Measurements from ENCODE around the gene CNTN6.

CNTN6 gene

DNA sequence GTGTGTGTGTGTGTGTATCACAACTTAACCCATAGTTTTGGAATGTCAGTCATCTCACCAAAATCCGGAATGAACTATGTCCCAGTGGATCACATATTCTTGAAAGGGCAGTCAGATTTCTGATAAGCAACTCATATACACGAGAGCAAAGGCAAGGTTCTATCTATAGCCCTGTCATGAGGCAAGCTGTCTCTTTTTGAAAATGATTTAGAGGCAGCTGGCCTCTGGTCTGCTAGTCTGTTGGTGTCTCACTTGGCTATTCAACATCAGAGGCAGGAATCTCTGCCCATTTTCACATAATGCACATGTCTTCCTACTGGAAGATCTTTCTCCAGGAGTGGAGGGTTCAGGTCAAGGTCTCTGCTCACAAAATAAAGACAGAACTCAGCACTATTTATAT, 79.8 kb downstream of the CNTN6 start:
- DNase-seq (ENCODE audit: low spot score) = no peak

DNA sequence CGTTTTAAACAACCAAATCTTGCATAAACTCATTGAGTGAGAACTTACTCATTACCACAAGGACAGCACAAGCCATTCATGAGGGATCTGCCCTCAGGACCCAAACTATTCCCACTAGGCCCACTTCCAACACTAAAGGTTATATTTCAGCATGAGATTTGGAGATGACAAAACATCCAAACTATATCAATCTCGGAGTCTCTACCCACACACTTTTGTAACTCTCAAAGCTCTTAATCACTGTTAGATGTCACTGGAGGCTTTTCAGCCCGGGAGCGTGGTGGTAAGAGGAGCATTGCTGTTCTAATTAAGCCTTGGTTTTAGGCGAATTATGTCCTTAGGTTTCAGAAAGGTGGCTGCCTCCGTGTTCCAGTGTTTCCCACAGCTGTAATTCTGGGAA, 86.3 kb downstream of the CNTN6 start:
- DNase-seq (ENCODE audit: low spot score) = no peak

DNA sequence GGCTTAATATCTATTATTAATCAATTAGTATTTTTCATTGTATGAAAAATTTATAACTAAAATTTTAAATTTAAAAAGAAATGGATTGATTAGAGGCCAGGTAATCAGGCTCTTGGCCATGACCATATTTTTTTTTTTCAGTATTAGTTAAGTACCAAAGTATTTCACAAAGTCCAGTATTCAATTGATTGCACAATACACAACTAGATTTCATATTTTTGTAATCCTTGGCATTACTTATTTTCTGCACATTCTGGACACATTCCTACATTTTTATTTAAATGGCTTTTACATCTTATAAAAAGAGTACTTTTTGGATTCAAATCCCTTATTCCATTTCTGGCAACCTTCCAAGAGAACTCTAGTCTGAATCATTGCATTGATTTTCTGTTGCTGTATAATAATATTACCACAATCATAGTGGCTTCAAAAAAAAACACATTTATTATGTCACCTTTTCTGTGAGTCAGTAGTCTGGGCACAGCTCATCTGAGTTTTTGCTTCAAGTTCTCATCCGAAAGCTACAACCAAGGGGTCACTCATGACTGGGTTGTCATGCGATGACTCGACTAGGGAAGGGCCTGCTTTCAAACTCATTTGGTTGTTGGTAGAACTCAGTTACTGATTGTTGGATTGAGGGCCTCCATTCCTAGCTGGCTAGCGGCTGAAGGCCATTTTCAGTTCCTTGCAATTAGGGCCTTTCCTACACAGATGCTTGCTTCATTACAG, 90.7 kb downstream of the CNTN6 start:
- no peak for DNase-seq (ENCODE audit: low spot score)

DNA sequence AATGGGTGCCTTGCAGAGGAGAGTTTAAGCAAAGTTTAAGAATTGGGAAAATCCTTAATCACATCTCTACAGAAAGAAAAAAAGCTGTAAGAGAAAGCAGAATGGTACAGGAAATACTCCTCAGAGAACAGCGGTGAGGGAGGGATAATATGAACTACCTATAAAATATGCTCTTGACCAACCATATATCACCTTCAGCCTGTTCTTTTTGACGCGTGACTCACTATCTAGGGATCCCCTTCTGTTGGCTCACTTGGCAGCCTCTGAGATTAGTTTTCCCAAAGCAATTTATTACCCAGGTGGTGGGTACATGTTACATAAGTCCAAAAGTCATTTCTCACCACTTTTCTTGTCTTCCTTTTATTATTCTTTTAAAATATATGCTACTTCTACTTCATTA, 97.7 kb downstream of the CNTN6 start:
- no peak for DNase-seq (ENCODE audit: low spot score)

DNA sequence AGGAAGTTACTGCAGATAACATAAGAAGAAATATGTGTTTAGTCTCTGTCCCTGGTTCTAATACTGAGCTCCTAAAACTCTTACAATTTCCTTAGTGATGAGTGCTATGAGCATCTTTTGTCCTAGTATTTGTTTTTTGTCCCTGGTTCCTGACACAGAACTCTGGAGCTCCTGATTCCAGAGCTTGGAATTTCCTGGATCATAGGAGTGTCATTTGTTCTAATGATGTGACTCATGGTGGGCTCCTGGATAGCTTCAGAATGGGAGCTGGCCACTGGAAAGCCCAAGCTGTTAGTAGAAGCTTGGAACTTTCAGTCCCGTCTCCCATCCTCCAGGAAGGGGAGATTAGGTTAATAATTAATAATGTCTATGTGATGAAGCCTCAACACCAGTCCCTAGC, 98.2 kb downstream of the CNTN6 start:
- no peak for DNase-seq (ENCODE audit: low spot score)

DNA sequence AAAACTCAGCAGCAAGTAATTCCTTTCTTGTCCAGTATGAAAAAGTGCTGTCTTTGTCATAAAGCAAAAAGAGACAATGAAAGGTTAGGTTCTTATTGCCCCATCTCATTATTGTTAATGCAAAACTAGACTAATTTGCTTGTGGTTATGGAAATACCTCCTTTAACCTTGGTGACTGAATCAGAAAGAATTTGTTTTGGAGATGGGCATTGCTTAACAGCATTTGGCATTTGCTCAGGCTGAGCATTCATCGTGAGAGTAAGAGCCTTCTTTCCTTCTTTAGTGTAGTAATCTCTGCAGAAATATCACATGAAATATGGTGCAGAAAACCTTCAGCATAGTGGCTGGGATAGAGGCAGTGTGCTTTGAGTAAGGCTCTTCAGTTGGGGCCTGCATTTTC, 103.1 kb downstream of the CNTN6 start:
- no peak for DNase-seq (ENCODE audit: low spot score)

DNA sequence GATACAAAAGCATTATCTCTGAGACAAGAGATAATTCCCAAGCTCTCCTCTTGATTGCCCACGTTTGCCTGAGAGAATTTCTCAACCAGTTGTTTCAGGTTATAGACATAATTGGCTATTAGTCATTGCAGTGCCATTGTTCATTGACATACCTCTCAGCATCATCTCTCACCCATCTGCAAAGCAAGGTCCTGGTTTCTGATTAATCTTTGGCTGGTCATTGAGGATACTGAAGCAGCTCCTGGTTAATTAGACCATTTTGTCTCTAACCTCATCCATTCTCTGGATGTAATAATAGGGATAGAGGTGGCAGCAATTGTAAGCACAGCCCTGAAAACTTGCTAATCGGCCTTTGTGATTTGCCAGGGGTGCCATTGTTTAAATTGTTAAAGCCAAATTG, 104.2 kb downstream of the CNTN6 start:
- DNase-seq (ENCODE audit: low spot score) = no peak

DNA sequence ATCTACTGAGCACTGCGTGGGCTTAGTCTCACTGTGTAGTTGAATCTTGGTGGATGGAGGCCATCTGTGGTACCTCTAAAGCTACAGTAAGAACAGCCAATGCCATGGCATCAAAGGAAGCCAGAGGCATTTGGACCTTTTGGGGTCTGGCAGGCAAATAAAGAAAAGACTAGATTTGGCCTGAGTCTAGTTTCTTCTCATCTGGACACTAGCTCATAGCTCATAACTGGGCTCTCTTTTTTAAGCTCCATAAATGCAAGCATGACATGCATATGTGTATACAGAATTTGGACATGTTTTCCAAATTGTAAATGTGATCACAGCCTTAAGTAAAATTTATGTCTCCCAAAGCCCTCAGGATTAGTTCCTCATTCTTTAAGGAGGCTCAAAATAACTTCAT, 107.5 kb downstream of the CNTN6 start:
- DNase-seq (ENCODE audit: low spot score) = no peak

DNA sequence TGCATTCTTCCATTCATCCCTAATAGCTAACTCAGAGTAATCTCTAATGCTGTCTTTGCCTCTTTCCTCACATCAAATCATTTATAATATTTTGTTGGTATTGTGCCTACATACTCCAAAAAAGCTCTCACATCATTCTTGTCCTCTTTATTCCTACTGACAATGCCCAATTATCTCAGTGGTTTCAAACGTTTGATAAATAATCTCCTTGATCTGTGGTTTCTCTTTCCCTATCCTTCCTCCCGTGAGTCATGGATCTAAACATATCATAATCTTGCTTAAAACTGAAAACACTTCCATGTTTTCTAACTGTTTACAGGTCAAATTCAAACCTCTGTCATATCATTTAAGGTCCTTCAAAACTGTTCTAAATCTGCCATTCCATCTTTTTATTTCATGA, 115.1 kb downstream of the CNTN6 start:
- no peak for DNase-seq (ENCODE audit: low spot score)

DNA sequence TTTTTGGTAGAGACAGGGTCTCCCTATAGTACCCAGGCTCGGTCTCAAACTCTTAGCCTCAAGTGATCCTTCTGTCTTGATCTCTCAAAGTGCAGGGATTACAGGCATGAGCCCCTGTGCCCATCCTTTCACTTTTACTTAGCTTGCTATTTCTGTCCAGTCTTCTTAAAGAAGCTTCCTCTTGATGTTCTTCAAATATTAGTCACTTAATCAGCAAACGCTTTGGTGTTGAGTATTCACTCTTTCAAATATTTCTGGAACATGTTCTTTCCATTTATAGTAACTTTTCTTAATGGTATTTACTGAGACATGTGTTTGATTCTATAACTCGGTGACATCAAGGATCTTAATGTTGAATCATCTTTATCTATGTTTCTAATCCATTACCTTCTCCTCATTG, 122.1 kb downstream of the CNTN6 start:
- DNase-seq (ENCODE audit: low spot score) = no peak

DNA sequence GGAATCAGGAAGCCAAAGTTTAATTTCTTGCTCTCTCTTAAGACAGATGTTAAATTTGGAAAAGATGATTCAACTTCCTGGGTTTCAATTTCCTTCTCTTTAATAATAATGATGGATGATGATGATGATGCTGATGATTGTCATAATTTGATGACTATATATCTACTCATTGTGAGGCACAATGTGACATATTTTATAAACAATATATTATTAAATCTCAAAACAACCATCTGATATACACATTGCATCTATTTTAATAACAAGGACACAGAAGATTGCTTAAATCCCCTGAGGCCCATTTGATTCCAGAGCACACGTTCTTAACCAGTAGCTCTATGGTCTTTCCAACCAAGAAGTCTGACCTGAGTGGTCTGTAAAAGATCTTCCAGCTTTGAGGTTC, 124.0 kb downstream of the CNTN6 start:
- DNase-seq (ENCODE audit: low spot score) = no peak

DNA sequence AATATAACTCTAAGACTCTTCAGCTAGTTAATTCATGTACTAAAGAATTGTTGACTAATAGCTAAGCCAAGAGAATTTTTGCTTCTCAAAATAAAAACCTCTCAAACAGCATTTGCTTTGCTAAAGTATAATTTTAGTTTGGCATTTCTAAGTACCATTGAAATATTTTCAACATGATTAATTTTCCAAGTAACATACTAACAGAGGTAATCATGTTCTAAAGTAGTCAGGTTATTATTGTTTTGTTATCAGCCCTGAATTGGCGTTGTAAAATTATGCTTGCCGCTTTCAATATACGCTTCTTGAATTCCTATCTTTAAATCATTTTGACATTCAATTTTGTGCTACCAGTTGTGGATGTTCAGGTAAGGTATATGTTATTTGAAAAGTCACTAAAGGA, 134.3 kb downstream of the CNTN6 start:
- DNase-seq (ENCODE audit: low spot score) = no peak

DNA sequence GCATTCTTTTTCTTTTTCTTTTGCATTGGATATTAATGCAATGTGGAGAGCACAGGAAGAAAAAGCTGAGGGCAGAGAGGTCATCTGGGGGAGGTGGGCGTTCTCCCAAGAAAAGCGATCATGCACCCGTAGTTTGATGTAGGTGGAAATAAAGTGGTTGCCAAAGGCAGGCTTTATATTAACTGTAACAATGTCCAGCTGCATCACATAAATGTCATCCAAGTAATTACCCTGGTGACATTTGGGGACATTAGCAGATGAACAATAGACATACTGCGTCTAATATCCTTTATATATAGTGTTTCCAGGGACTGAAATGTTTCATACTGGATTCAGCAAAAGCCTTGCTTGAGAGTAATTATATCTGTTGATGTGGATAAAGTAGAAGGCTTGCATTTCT, 135.5 kb downstream of the CNTN6 start:
- DNase-seq (ENCODE audit: low spot score) = no peak

DNA sequence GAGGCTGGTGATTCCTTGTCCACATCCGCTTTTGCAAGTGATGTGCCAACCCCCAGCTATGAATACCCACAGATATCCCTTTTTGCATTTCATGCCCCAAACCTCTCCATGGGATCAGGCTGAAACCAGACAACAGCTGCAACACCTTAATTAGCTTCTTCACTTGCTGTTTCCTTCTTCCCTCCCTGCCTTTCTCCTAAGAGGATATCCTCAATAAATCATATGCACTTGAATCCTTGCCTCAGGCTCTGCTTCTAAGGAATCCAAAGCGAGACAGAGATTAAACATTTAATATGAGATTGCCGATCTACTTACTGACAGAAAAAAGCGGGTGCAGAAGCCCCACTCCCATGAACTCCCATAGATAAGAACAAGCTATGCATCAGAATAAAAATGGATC, 138.1 kb downstream of the CNTN6 start:
- DNase-seq (ENCODE audit: low spot score) = no peak

DNA sequence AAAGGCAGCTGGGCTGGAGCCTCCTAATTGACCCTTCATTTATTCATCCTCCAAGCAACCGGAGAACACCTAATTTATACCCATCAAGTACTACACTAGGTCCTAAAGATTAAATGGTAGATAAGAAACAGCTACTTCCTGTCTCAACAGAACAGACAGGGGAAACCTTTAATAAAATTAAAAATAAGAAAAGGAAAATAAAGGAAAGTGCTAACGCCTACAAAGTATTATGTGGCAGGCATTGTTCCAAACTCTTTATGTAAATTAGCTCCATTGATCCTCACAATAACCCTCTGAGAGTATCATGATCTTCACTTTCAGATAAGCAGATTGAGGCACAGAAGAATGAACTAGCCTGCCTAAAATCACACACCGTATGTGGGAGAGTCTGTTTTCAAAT, 139.5 kb downstream of the CNTN6 start:
- no peak for DNase-seq (ENCODE audit: low spot score)

DNA sequence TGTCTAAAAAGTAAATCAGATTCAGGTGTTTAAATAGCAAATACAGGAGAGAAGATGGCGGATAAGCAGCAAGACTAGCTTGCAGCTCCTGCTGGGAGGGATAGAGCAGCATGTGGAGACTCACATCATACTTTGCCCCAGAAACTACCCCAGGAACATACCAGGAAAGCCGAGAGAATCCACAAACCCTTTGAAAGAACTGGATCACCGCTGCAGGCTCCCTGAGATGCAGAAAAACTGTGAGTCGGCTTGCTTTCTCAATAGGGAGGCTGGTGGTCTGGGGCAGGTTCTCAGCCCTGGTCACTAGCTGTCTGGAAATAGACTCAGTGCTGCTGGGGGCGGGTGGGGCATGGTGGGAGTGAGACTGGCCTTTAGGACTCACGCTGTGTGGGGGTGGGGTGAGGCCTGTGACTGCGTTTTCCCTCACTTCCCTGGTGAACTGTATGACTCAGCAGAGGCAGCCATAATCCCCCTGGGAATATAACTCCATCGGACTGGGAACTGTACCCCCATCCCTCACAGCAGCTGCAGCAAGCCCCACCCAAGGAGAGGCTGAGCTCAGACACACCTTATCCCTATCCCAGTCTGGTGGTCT, 142.8 kb downstream of the CNTN6 start:
- no peak for DNase-seq (ENCODE audit: low spot score)

DNA sequence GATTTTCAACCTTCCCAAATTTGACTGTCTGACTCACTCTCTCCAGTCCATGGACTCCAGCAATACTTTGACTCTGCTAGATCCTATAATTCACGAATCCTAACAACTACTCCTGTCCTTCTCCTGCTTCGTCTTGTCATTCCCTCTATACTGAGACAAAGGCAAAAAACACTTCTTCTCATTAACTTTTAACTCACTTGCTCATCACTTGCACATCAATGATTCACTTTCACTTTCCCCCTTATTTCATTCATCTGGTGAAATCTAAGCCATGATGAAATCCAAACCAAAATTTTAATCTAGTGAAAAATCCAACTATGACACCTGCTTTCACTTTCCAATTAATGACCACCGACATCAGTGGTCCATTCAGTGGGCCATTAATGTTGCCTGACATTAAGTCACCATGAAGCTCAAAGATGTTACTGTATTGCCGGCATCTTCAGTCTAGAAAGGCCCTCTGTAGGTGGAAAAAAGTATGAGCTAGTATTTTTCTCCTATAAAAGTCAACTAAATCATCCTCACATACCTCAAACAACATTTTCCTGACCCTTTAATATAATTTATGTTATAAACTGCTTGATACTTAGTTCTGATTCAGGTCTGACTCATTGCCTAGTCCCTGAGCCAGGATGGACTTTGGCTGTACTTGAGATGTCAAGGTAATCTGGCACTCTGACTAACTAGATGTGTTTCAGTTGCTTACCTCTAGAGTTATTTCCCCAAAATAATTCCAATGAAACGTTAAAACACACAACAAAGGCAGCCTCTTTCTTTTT, 158.6 kb downstream of the CNTN6 start:
- no peak for DNase-seq (ENCODE audit: low spot score)

DNA sequence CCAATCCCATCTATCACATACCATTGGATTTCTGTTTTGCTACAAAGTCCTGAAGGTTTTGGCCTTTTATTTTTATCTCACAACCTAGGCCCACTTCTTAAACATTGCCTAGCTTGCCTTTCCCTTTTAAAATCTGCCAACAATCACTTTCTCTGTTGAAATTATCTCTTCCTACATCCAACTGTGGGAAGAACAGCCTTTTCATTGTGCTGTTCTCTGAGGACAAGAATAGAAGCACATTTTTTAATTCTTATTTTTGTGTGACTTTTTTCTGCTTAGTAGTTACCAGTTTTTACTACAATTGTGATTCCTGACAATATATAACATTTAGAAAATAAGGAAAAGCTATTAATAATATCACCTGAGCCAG, 159.2 kb downstream of the CNTN6 start:
- DNase-seq (ENCODE audit: low spot score) = no peak

DNA sequence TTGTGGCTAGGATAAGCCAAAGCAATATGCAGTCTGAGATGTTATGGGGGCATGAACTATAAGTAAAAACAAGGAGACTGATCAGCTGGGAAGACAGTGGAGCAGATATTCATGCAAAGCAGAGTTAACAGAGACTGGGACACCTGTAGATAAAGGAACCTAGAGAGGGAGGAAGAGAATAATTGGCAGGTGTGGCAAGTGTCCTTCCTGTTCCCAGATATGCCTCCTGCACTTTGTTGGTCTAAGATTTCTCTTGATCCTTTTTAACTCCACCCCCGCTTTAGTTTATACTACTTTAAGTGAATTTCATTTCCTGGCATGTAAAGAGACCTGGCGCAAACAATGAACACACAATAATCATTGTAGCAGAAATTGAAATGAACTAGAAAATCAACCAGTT, 169.4 kb downstream of the CNTN6 start:
- no peak for DNase-seq (ENCODE audit: low spot score)

DNA sequence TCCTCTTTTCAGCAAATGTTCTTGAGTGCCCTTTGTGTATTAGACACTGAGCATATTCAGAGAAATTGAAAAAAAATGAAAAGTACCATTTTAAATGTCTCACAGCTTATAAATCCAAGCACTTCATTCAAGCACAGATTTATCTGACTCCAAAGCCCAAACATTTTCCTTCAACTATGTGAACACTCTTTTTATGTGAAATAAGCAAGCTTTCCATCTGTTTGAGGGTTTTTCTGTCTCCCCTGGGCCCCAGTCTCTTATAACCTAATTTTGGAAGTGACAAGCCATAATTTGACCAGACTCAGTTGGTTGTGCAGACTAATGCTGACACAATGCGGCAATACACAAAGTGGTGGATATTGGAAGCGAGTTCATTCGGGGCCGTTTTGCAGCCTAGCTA, 170.3 kb downstream of the CNTN6 start:
- DNase-seq (ENCODE audit: low spot score) = no peak

DNA sequence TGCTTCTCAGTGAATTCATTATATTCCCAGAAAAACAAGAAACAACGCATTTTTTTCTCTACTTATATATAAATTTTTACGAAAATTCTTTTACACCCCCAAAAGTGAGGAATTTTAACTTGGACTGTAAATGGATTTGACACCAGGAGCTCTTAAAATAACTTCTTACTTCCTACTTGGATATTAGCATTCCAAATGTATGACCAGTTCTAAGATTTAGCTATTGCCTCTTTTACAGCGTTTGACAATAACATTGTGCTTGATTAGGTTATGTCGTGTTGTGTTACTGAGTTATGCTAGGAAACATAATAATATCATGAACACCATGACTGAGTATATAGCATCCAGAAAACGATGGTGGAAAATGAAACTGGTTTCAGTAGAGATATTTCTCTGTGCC, 177.0 kb downstream of the CNTN6 start:
- no peak for DNase-seq (ENCODE audit: low spot score)

DNA sequence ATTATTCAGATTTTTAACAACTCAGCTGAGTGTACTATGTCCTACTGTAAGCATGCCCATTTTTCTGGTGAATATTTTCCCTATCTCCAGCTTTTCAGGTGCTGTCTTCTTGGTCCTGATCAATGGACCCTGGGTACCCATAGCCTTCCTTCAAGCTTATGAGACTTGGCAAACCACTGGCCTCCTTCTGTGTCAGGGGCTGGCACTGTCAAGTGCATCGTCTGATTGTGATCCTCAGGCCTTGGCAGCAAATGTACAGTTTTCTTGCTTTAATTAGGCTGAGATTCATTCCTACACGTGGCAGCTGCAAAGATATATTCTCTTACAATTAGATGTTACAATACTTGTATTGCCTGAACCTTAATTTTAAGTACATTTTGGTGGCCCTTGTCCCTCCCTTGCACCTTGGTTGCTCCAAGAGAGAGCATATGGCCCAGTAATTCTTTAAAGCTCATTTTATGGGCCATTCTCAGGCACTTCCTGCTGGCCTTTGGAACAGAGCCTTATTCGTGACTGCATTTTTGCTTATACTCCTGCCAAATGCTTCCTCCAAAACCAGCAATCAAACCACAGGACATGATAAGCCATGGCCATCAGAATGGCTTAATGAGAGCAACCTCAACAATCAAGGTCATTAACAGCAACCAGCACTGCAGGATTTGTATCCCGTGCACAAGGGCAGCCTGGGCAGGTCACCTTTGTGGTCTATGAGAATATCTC, 179.9 kb downstream of the CNTN6 start:
- no peak for DNase-seq (ENCODE audit: low spot score)

DNA sequence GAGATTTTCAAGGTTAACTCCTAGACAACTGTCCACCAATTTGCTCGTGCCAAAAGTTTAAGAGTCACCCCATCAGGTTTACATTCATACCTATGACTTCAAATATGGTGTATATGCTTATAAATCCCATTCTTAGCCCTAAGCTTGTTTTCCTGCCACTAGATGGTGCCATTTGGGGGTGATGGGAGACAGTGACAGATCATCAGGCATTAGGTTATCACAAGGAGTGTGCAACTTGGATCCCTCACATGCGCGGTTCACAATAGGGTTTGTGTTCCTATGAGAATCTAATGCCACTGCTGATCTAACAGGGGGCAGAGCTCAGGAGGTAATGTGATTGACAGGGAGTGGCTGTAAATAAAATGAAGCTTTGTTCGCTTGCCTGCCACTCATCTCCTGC, 182.7 kb downstream of the CNTN6 start:
- no peak for DNase-seq (ENCODE audit: low spot score)
